B cell (primary cell): ENCODE measurements around the gene ATP13A1. TPM values are rescaled to one million over a fixed set of nuclear protein-coding genes. Genes with fewer than 3 reads are reported as not detected.

Experiments
- ATAC-seq: fragments of 200-7000 bp; cut with Tn5 transposase; one replicate; pipeline ENCODE4 v1.10.0; 2021; ENCODE audit warnings: low read depth, mild to moderate bottlenecking, moderate number of reproducible peaks, moderate library complexity
- CTCF ChIA-PET: fragments of 350-600 bp; sonication (Branson Sonifier 250); formaldehyde crosslinking; loops from one replicate; lab custom pipeline; 2021; ENCODE audit warnings: antibody characterized with exemption, inconsistent platforms; lab: Charles Lee
- POLR2A ChIA-PET: fragments of 350-600 bp; sonication (Branson Sonifier 250); formaldehyde crosslinking; loops from one replicate; lab custom pipeline; 2021; ENCODE audit warnings: antibody characterized with exemption; lab: Charles Lee
- DNase-seq: peaks from one replicate; pipeline ENCODE4 v3.0.0; 2013
- H2AFZ ChIP-seq: 2 replicates; pipeline ENCODE4 v1.6.1; 2012; ENCODE audit warnings: mild to moderate bottlenecking, low read depth, low read length; ENCODE audit not compliant: insufficient read depth, poor library complexity, severe bottlenecking
- H3K27ac ChIP-seq, 2 donors: 1 replicate in 1 of 2; 2 replicates in 1 of 2; pipeline ENCODE4 v1.5.1; 2012 to 2013; ENCODE audit warnings: low read length in 2 of 2, mild to moderate bottlenecking in 2 of 2, moderate library complexity in 1 of 2
- H3K27me3 ChIP-seq, 4 experiments: fragments of 200-600 bp in 1 of 4; sonication (generic) in 1 of 4; replicated peaks in 1 of 4; 1 replicate in 2 of 4; 2 replicates in 2 of 4; pipeline versions ENCODE4 v1.6.1 to v1.7.0; 2013 to 2016; ENCODE audit warnings: low read length in 3 of 4, mild to moderate bottlenecking in 2 of 4, mixed read lengths in 1 of 4, moderate library complexity in 1 of 4; ENCODE audit not compliant: insufficient read depth in 4 of 4, control insufficient read depth in 3 of 4; ENCODE audit errors: control extremely low read depth in 1 of 4
- H3K36me3 ChIP-seq, 2 experiments: replicated peaks in 1 of 2; 1 replicate in 1 of 2; 2 replicates in 1 of 2; pipeline versions ENCODE4 v1.6.1 to v1.7.1; 2013; ENCODE audit warnings: low read length in 1 of 2; ENCODE audit not compliant: insufficient read depth in 2 of 2, control insufficient read depth in 1 of 2; ENCODE audit errors: control extremely low read depth in 1 of 2, extremely low read depth in 1 of 2
- H3K4me1 ChIP-seq, 2 donors: fragments of 200-600 bp in 1 of 2; sonication (generic) in 1 of 2; 1 replicate in 1 of 2; 2 replicates in 1 of 2; pipeline versions ENCODE4 v1.5.1 to v1.6.1; 2013 to 2017; ENCODE audit warnings: low read length in 2 of 2; ENCODE audit not compliant: control insufficient read depth in 2 of 2, insufficient read depth in 2 of 2
- H3K4me2 ChIP-seq: replicated peaks from 2 replicates; pipeline ENCODE3; 2012; ENCODE audit warnings: mild to moderate bottlenecking, low read depth, low read length; ENCODE audit not compliant: poor library complexity, severe bottlenecking
- H3K4me3 ChIP-seq, 5 experiments: fragments of 200-600 bp in 1 of 5; sonication (generic) in 1 of 5; 1 replicate in 3 of 5; 2 replicates in 2 of 5; pipeline versions ENCODE4 v1.5.1 to v1.7.0; 2011 to 2016; ENCODE audit warnings: low read length in 4 of 5, mild to moderate bottlenecking in 4 of 5, low read depth in 2 of 5, control low read depth in 1 of 5, moderate library complexity in 1 of 5; ENCODE audit not compliant: insufficient read depth in 1 of 5; ENCODE audit errors: control extremely low read depth in 1 of 5, extremely low read depth in 1 of 5
- H3K79me2 ChIP-seq: fragments of 200-600 bp; sonication (generic); one replicate; pipeline ENCODE4 v1.6.0; 2016; ENCODE audit warnings: low read length; ENCODE audit not compliant: control insufficient read depth, insufficient read depth
- H3K9ac ChIP-seq: fragments of 200-600 bp; sonication (generic); 2 replicates; pipeline ENCODE4 v1.6.1; 2017; ENCODE audit warnings: mild to moderate bottlenecking, low read length, moderate library complexity
- H3K9me3 ChIP-seq, 3 donors: one replicate each; pipeline versions ENCODE4 v1.6.1 to v1.7.1; 2013; ENCODE audit warnings: low read length in 2 of 3; ENCODE audit not compliant: control insufficient read depth in 2 of 3, insufficient read depth in 1 of 3; ENCODE audit errors: control extremely low read depth in 1 of 3
- H4K20me1 ChIP-seq: 2 replicates; pipeline ENCODE4 v1.6.0; 2012; ENCODE audit warnings: mild to moderate bottlenecking, low read length; ENCODE audit not compliant: insufficient read depth, control insufficient read depth, poor library complexity, severe bottlenecking
- H3K27ac Mint-ChIP-seq: one replicate; pipeline ENCODE4 v1.8.0; 2021; ENCODE audit warnings: mixed read lengths
- H3K27me3 Mint-ChIP-seq: one replicate; pipeline ENCODE4 v1.8.0; 2021; ENCODE audit warnings: mixed read lengths
- H3K4me1 Mint-ChIP-seq: one replicate; pipeline ENCODE4 v1.8.0; 2021; ENCODE audit warnings: mixed read lengths
- H3K4me3 Mint-ChIP-seq: one replicate; pipeline ENCODE4 v1.8.0; 2021; ENCODE audit warnings: mixed read lengths
- H3K9me3 Mint-ChIP-seq: one replicate; pipeline ENCODE4 v1.8.0; 2022; ENCODE audit warnings: mixed read lengths; ENCODE audit not compliant: insufficient read depth
- CTCF ChIP-seq: fragments of 200-600 bp; IDR thresholded peaks from one replicate; pipeline ENCODE4 v1.8.0; 2022; ENCODE audit warnings: antibody characterized with exemption, mild to moderate bottlenecking
- EZH2 ChIP-seq: IDR thresholded peaks from 2 replicates; pipeline ENCODE4 v1.6.1; 2012; ENCODE audit warnings: borderline replicate concordance, low read depth, mild to moderate bottlenecking, moderate library complexity, low read length; ENCODE audit not compliant: insufficient read depth, poor library complexity, severe bottlenecking
- WGBS: methylation state at CpG from one replicate; pipeline ENCODE4 v1.1.5; 2013; ENCODE audit warnings: missing lambda C conversion rate; ENCODE audit not compliant: insufficient coverage; 5-methylcytosine and 5-hydroxymethylcytosine counted together
- intact Hi-C: fragments of 100-400 bp; cut with micrococcal nuclease; formaldehyde crosslinking; loops from one replicate; pipeline ENCODE4 v1.10.0; 2022
- polyA plus RNA-seq: library from polyadenylated mRNA; depleted of rRNA; stranded (reverse); fragments of >200 nt; gene quantifications from 2 replicates; pipeline ENCODE4 v1.2.3, GENCODE V29; 2012
- total RNA-seq, 2 donors: library from RNA; stranded (reverse); fragments of 120-200 nt in 1 of 2; gene quantifications; 1 replicate in 1 of 2; 2 replicates in 1 of 2; pipeline versions ENCODE4 v1.2.3 to v1.2.4, GENCODE V29; 2013 to 2022

ATP13A1 gene
- total and polyA plus RNA-seq, 2 donors (not counting 1 experiment from before 2014, with no cell fraction given), result 156 to 277 TPM

GRCh38 chr19:19679176-19680073 is 15.9 kb upstream of the ATP13A1 start:
- H3K4me3 ChIP-seq, result no peak overlapping the region
- peaks cover 12% of the 10 kb centered on the region for H3K4me1 Mint-ChIP-seq
- no peak overlapping the region for H3K27ac ChIP-seq
- H3K27ac Mint-ChIP-seq, result no peak overlapping the region
- peaks cover 40% of the 10 kb centered on the region for H3K79me2 ChIP-seq
- ChIA-PET POLR2A (no interaction called here), CTCF (no interaction called here)
- 98% methylated on average over 7 of the region's 20 CpGs for WGBS
- ATAC-seq (no peak), DNase-seq (no peak)
- no peak for TF ChIP-seq EZH2
- TF ChIP-seq CTCF, result no peak
- H3K27me3 Mint-ChIP-seq, result no peaks in the 10 kb centered on the region
- intact Hi-C loops, result no loop called here
- peaks cover 32 to 61% of the 10 kb centered on the region in 2 experiments for H3K36me3 ChIP-seq
- H2AFZ ChIP-seq, result no peak overlapping the region
- no peak overlapping the region for H3K9ac ChIP-seq
- H4K20me1 ChIP-seq, result peaks cover 20% of the 10 kb centered on the region
- H3K9me3 Mint-ChIP-seq, result peaks cover 11% of the 10 kb centered on the region
- no peak overlapping the region for H3K4me2 ChIP-seq
- H3K9me3 ChIP-seq, result peaks cover 10 to 67% (median 25%) of the 10 kb centered on the region in 3 donors
- H3K4me1 ChIP-seq, result no peaks in the 10 kb centered on the region
- no peak overlapping the region for H3K4me3 Mint-ChIP-seq
- H3K27me3 ChIP-seq, result no peaks in the 10 kb centered on the region

- intact Hi-C loops, result no loop called here
- Histone ChIP-seq H3K4me2 (no peak overlapping the region), H3K4me3 (no peak overlapping the region), H3K9ac (no peak overlapping the region), H2AFZ (no peak overlapping the region), H3K27ac (no peak overlapping the region), H3K9me3 (peaks cover 9 to 58% (median 23%) of the 10 kb centered on the region in 3 donors), H3K79me2 (peaks cover 56% of the 10 kb centered on the region), H4K20me1 (peaks cover 20% of the 10 kb centered on the region), H3K36me3 (peaks cover 34 to 69% of the 10 kb centered on the region in 2 experiments), H3K4me1 (no peaks in the 10 kb centered on the region), H3K27me3 (no peaks in the 10 kb centered on the region)
- no peak for DNase-seq
- Mint-ChIP-seq H3K9me3 (peaks cover 8% of the 10 kb centered on the region), H3K27me3 (no peaks in the 10 kb centered on the region), H3K4me3 (no peak overlapping the region), H3K4me1 (peaks cover 16% of the 10 kb centered on the region), H3K27ac (no peak overlapping the region)
- ATAC-seq, result no peak
- ChIA-PET POLR2A (interaction anchor here (0.5 to 0.6 kb wide), 2 partner anchors 13 to 121 kb away, joined by 3 to 4 read pairs; no protein-coding TSS in a partner anchor), CTCF (interaction anchor here (0.7 kb wide), 1 partner anchor 55 kb away, joined by 3 read pairs; the partner anchor contains the start of gene ZNF14)
- 100% methylated on average over 1 of the region's 7 CpGs for WGBS
- no peak for TF ChIP-seq CTCF
- TF ChIP-seq EZH2, result no peak
These were observed 14.1 kb upstream of the ATP13A1 start for GRCh38 chr19:19677579-19677978.
